GM23338 (cell line): ENCODE measurements around the gene LMF1. TPM values are rescaled to one million over a fixed set of nuclear protein-coding genes. Genes with fewer than 3 reads are reported as not detected.

Experiments
- ATAC-seq: fragments of 200-7000 bp; cut with Tn5 transposase; 3 replicates; pipeline ENCODE4 v1.9.1; 2020
- DNase-seq: peaks from one replicate; pipeline ENCODE4 v3.0.0-alpha.2; 2015; ENCODE audit warnings: low spot score
- H2AFZ ChIP-seq: fragments of 200-600 bp; sonication (generic); 2 replicates; pipeline ENCODE4 v1.8.0; 2016; ENCODE audit warnings: antibody characterized with exemption, mild to moderate bottlenecking, moderate library complexity
- H3F3A ChIP-seq: fragments of 200-600 bp; sonication (generic); replicated peaks from 2 replicates; pipeline ENCODE4 v1.8.0; 2017; ENCODE audit warnings: antibody characterized with exemption, mixed run types, low read depth
- H3K27ac ChIP-seq: fragments of 200-600 bp; sonication (generic); 2 replicates; pipeline ENCODE4 v1.6.1; 2016; ENCODE audit warnings: low read depth
- H3K27me3 ChIP-seq: fragments of 200-600 bp; sonication (generic); 2 replicates; pipeline ENCODE4 v1.8.0; 2016; ENCODE audit warnings: mild to moderate bottlenecking, mixed run types, moderate library complexity; ENCODE audit not compliant: insufficient read depth
- H3K36me3 ChIP-seq: fragments of 200-600 bp; sonication (generic); 2 replicates; pipeline ENCODE4 v1.8.0; 2016; ENCODE audit warnings: mild to moderate bottlenecking; ENCODE audit not compliant: insufficient read depth
- H3K4me1 ChIP-seq: fragments of 200-600 bp; sonication (generic); 2 replicates; pipeline ENCODE4 v1.8.0; 2016; ENCODE audit warnings: mild to moderate bottlenecking, moderate library complexity; ENCODE audit not compliant: insufficient read depth
- H3K4me2 ChIP-seq: fragments of 200-600 bp; sonication (generic); 2 replicates; pipeline ENCODE4 v1.7.1; 2017; ENCODE audit warnings: mixed run types
- H3K4me3 ChIP-seq: fragments of 200-600 bp; sonication (generic); 2 replicates; pipeline ENCODE4 v1.6.1; 2016; ENCODE audit warnings: mixed run types
- H3K79me2 ChIP-seq: fragments of 200-600 bp; sonication (generic); replicated peaks from 2 replicates; pipeline ENCODE4 v1.8.0; 2017; ENCODE audit warnings: mild to moderate bottlenecking; ENCODE audit not compliant: insufficient read depth
- H3K9me2 ChIP-seq: fragments of 200-600 bp; sonication (generic); 2 replicates; pipeline ENCODE4 v1.8.0; 2017; ENCODE audit not compliant: insufficient read depth
- H4K20me1 ChIP-seq: fragments of 200-600 bp; sonication (generic); replicated peaks from 2 replicates; pipeline ENCODE4 v1.8.0; 2017; ENCODE audit warnings: mild to moderate bottlenecking; ENCODE audit not compliant: insufficient read depth
- H3K27ac Mint-ChIP-seq: 2 replicates; pipeline ENCODE4 v1.8.0; 2020; ENCODE audit warnings: inconsistent platforms, mild to moderate bottlenecking, moderate library complexity, mixed read lengths
- H3K27me3 Mint-ChIP-seq: 3 replicates; pipeline ENCODE4 v1.8.0; 2022; ENCODE audit warnings: low read depth, mild to moderate bottlenecking, moderate library complexity, mixed read lengths, inconsistent platforms; ENCODE audit not compliant: insufficient read depth, poor library complexity
- H3K36me3 Mint-ChIP-seq: 3 replicates; pipeline ENCODE4 v1.8.0; 2021; ENCODE audit warnings: low read depth, mild to moderate bottlenecking, inconsistent platforms, moderate library complexity, mixed read lengths
- H3K4me1 Mint-ChIP-seq: 3 replicates; pipeline ENCODE4 v1.8.0; 2020; ENCODE audit warnings: mild to moderate bottlenecking, inconsistent platforms, mixed read lengths
- H3K4me3 Mint-ChIP-seq: 3 replicates; pipeline ENCODE4 v1.8.0; 2021; ENCODE audit warnings: moderate library complexity, mild to moderate bottlenecking, inconsistent platforms, mixed read lengths
- H3K9me3 Mint-ChIP-seq: 3 replicates; pipeline ENCODE4 v1.8.0; 2020; ENCODE audit warnings: moderate library complexity, mild to moderate bottlenecking, inconsistent platforms, mixed read lengths
- CREB1 ChIP-seq: fragments of 250-450 bp; sonication (Bioruptor Pico); IDR thresholded peaks from 2 replicates; pipeline ENCODE4 v1.5.0; 2020; ENCODE audit warnings: low read depth, mild to moderate bottlenecking, moderate library complexity
- CTCF ChIP-seq, 2 experiments: fragments of 200-600 bp in 1 of 2; sonication (generic) in 1 of 2; conservative IDR thresholded peaks; 2 replicates each; pipeline versions ENCODE4 v1.5.1 to v1.6.1; 2016 to 2017; ENCODE audit warnings: antibody characterized with exemption in 2 of 2, low read depth in 2 of 2, mild to moderate bottlenecking in 2 of 2, moderate library complexity in 1 of 2
- EZH2phosphoT487 ChIP-seq: fragments of 200-600 bp; sonication (generic); IDR thresholded peaks from one replicate; pipeline ENCODE4 v1.8.1; 2018; ENCODE audit warnings: antibody characterized with exemption; ENCODE audit not compliant: unreplicated experiment
- JUNB ChIP-seq: IDR thresholded peaks from one replicate; pipeline ENCODE4 v1.6.1; 2016; ENCODE audit warnings: antibody characterized with exemption; ENCODE audit not compliant: unreplicated experiment
- NANOG ChIP-seq: IDR thresholded peaks from 2 replicates; pipeline ENCODE4 v1.6.1; 2016; ENCODE audit warnings: antibody characterized with exemption, borderline replicate concordance
- POLR2AphosphoS5 ChIP-seq: IDR thresholded peaks from 2 replicates; pipeline ENCODE4 v1.6.1; 2016; ENCODE audit warnings: antibody characterized with exemption, low read depth
- REST ChIP-seq: IDR thresholded peaks from one replicate; pipeline ENCODE4 v1.6.1; 2018; ENCODE audit warnings: antibody characterized with exemption; ENCODE audit not compliant: unreplicated experiment
- STAT1 ChIP-seq: IDR thresholded peaks from one replicate; pipeline ENCODE4 v1.6.1; 2016; ENCODE audit warnings: antibody characterized with exemption; ENCODE audit not compliant: unreplicated experiment
- ZNF114 ChIP-seq: fragments of 250-450 bp; sonication (Bioruptor Pico); IDR thresholded peaks from 2 replicates; pipeline ENCODE4 v1.5.0; 2020; ENCODE audit warnings: mild to moderate bottlenecking, moderate library complexity
- ZNF331 ChIP-seq: fragments of 250-450 bp; sonication (Bioruptor Pico); IDR thresholded peaks from 2 replicates; pipeline ENCODE4 v1.5.0; 2020; ENCODE audit warnings: low read depth, mild to moderate bottlenecking, moderate library complexity
- ZNF462 ChIP-seq: fragments of 250-450 bp; sonication (Bioruptor Pico); IDR thresholded peaks from 2 replicates; pipeline ENCODE4 v1.5.0; 2020; ENCODE audit warnings: mild to moderate bottlenecking, moderate library complexity
- polyA plus RNA-seq: library from polyadenylated mRNA; unstranded; fragments of >200 nt; fragmentation: Nextera tagmentation; extraction: Ambion mirVana; gene quantifications from 2 replicates; pipeline ENCODE4 v1.2.1, GENCODE V29; 2016
- total RNA-seq: library from RNA; depleted of rRNA; stranded (reverse); fragments of >200 nt; shearing (Covaris generic); gene quantifications from 2 replicates; pipeline ENCODE4 v1.2.3, GENCODE V29; 2014
- TF ChIP-seq, protein P1 (sequence below): IDR thresholded peaks from 2 replicates; pipeline ENCODE4 v1.6.1; 2016; ENCODE audit warnings: antibody characterized with exemption

LMF1 gene
- total and polyA plus RNA-seq, 2 experiments from 2014 or later, result 4.2 to 10.1 TPM

- peaks cover 14% of the 10 kb centered on the region for H3K36me3 Mint-ChIP-seq
- ATAC-seq, result no peak
- Histone ChIP-seq H2AFZ (no peak overlapping the region), H3K27ac (no peak overlapping the region), H3F3A (peaks cover 6% of the 10 kb centered on the region; the same call in 1 of the 2 replicates), H3K9me2 (0 out of 2 replicates have a peak, but pooled peaks cover 2% of the 10 kb centered on the region), H3K4me3 (no peak overlapping the region), H3K36me3 (0 out of 2 replicates have a peak, but pooled peaks cover 5% of the 10 kb centered on the region), H3K79me2 (no peaks in the 10 kb centered on the region), H3K27me3 (no peaks in the 10 kb centered on the region), H4K20me1 (no peaks in the 10 kb centered on the region), H3K4me2 (no peak overlapping the region), H3K4me1 (0 out of 2 replicates have a peak, but pooled peaks cover 5% of the 10 kb centered on the region)
- H3K27ac Mint-ChIP-seq, result no peak overlapping the region
- TF ChIP-seq EZH2phosphoT487, result no peak
- TF ChIP-seq POLR2AphosphoS5, result no peak
- no peak for TF ChIP-seq CREB1 (CRISPR knock-in tag)
- TF ChIP-seq CTCF (conservative IDR thresholded peaks at IDR 0.05; ENCODE audit: low read depth in 2 of 2), result no peak
- TF ChIP-seq ZNF114 (CRISPR knock-in tag), result no peak
- TF ChIP-seq ZNF331, result no peak
- TF ChIP-seq, protein P1, sequence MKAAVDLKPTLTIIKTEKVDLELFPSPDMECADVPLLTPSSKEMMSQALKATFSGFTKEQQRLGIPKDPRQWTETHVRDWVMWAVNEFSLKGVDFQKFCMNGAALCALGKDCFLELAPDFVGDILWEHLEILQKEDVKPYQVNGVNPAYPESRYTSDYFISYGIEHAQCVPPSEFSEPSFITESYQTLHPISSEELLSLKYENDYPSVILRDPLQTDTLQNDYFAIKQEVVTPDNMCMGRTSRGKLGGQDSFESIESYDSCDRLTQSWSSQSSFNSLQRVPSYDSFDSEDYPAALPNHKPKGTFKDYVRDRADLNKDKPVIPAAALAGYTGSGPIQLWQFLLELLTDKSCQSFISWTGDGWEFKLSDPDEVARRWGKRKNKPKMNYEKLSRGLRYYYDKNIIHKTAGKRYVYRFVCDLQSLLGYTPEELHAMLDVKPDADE, result no peak
- no peak for TF ChIP-seq REST
- TF ChIP-seq JUNB, result no peak
- no peak for TF ChIP-seq NANOG
- TF ChIP-seq ZNF462 (CRISPR knock-in tag), result no peak
- TF ChIP-seq STAT1, result no peak
- peaks cover 13% of the 10 kb centered on the region for H3K4me1 Mint-ChIP-seq
- H3K4me3 Mint-ChIP-seq, result no peak overlapping the region
- no peak for DNase-seq
- H3K9me3 Mint-ChIP-seq, result peaks cover 23% of the 10 kb centered on the region
- peaks cover 5% of the 10 kb centered on the region for H3K27me3 Mint-ChIP-seq
Measured at GRCh38 chr16:930076-930475, 40.7 kb downstream of the LMF1 start.
